A549 (cell line): ENCODE measurements around the gene FAM171A1.

ENCODE experiments used
- CTCF ChIP-seq: fragments of >200 bp; sonication (Bioruptor Twin); formaldehyde crosslinking; IDR thresholded peaks from 3 replicates; pipeline ENCODE4 v1.5.1; 2016
- EHF ChIP-seq: fragments of 250-450 bp; sonication (Bioruptor Pico); IDR thresholded peaks from 2 replicates; pipeline ENCODE4 v1.5.0; 2020; ENCODE audit warnings: mild to moderate bottlenecking
- EP300 ChIP-seq, 2 experiments: fragments of >200 bp; sonication (Bioruptor Twin); formaldehyde crosslinking; IDR thresholded peaks; 2 replicates in 1 of 2; 3 replicates in 1 of 2; pipeline ENCODE4 v1.6.1; 2016 to 2017
- FOSB ChIP-seq: fragments of 250-450 bp; sonication (Bioruptor Pico); IDR thresholded peaks from 2 replicates; pipeline ENCODE4 v1.5.0; 2020; ENCODE audit warnings: mild to moderate bottlenecking, moderate library complexity
- HMGXB4 ChIP-seq: fragments of 250-450 bp; sonication (Bioruptor Pico); IDR thresholded peaks from 2 replicates; pipeline ENCODE4 v1.5.0; 2021; ENCODE audit warnings: mild to moderate bottlenecking, moderate library complexity, borderline replicate concordance
- JUNB ChIP-seq: fragments of >200 bp; sonication (Bioruptor Twin); formaldehyde crosslinking; IDR thresholded peaks from 2 replicates; pipeline ENCODE4 v1.6.1; 2016
- POLR2A ChIP-seq: IDR thresholded peaks from 2 replicates; pipeline ENCODE4 v1.6.1; 2012; ENCODE audit warnings: mild to moderate bottlenecking, low read length
- RCOR1 ChIP-seq: fragments of 150-350 bp; IDR thresholded peaks from 2 replicates; pipeline ENCODE4 v1.6.1; 2014; ENCODE audit warnings: antibody characterized with exemption, low read length, low read depth
- SMC3 ChIP-seq: fragments of >200 bp; sonication (Bioruptor Twin); formaldehyde crosslinking; IDR thresholded peaks from 3 replicates; pipeline ENCODE4 v1.6.1; 2018; ENCODE audit warnings: inconsistent platforms
- SREBF2 ChIP-seq: fragments of 450-650 bp; IDR thresholded peaks from 2 replicates; pipeline ENCODE4 v1.6.1; 2014; ENCODE audit warnings: mild to moderate bottlenecking, moderate library complexity
- USF2 ChIP-seq: fragments of 450-650 bp; IDR thresholded peaks from 2 replicates; pipeline ENCODE4 v1.6.1; 2014; ENCODE audit warnings: antibody characterized with exemption
- ZC3H11A ChIP-seq: fragments of 450-650 bp; IDR thresholded peaks from 2 replicates; pipeline ENCODE4 v1.6.1; 2014; ENCODE audit warnings: antibody characterized with exemption, mild to moderate bottlenecking

GRCh38 chr10:15300697-15301096 is 70.4 kb downstream of the FAM171A1 start:
- TF ChIP-seq RCOR1 (no peak), CTCF (no peak), USF2 (no peak), FOSB (CRISPR knock-in tag) (no peak), JUNB (no peak), ZC3H11A (no peak), HMGXB4 (no peak), SMC3 (no peak), EP300 (IDR thresholded peaks at IDR 0.05) (no peak), POLR2A (no peak), SREBF2 (no peak), EHF (no peak)
